ENCODE measurements around the gene NLGN2.

Gene NLGN2

DNA sequence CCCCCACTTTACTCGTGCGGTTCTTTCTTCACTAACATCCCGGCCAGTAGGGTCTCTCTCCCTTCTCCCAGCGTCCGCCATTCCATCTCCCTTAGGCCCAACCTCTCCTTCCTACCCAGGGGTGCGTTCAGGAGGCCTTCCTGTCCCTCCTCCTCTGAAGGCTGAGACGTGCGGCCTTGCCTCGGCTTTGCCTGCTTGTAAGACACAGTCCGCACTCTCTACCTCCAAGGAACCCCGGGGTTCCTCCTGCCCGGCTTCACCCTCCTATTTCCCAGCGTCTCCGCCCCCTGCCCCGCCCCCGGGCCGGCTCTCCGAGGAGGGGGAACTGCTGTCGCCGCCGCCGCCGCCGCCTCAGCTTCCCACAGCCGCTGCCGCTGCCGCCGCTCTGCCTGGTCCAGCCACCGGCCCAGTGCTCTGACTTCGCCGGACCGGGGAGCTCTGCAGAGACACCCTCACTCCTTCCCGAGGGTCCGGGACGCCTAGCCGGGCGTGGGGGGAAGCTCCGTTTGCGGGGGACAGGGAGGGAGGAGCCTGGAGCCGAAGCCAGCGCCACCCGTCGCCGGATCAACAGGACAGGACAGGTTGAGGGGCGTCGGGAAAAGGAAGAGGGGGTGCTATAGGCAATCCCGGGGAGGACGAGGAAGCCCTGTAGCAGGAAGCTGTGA, 30.4 kb downstream of the NLGN2 start:
- peak; percentile 45 for DNase-seq

DNA sequence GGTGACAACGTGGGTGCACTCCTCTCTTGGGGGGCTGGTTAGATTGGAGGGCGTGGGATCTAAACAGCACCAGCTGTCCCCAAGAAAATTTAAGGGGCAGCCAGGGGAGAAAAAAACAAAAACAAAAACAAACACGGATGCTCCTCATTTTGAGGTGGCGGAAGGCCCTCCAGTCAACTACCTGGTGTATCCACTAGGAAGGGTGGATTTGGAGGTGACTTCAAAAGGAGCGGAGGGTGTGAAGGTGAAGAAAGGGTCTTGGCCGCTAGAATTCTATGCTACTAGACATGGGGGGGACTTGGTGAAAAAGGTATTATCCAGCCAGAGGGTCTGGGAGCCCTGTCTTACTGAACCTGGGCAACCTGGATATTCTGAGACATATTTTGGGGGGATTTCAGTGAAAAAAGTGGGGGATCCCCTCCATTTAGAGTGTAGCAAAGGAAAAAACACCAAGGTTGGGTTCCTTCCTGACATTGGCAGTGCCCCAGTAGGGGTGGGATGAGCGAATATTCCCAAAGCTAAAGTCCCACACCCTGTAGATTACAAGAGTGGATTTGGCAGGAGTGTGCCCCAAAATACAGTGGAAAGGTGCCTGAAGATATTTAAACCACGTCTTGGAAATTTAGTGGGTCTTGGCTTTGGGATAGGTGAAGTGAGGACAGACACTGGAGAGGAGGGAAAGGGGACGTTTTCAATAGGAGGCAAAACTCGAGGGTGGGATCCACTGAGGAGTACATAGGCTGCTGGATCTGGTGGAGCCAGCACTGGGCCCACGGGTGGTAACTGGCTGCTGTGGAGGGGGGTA, 31.2 kb downstream of the NLGN2 start:
- no peak for DNase-seq

DNA sequence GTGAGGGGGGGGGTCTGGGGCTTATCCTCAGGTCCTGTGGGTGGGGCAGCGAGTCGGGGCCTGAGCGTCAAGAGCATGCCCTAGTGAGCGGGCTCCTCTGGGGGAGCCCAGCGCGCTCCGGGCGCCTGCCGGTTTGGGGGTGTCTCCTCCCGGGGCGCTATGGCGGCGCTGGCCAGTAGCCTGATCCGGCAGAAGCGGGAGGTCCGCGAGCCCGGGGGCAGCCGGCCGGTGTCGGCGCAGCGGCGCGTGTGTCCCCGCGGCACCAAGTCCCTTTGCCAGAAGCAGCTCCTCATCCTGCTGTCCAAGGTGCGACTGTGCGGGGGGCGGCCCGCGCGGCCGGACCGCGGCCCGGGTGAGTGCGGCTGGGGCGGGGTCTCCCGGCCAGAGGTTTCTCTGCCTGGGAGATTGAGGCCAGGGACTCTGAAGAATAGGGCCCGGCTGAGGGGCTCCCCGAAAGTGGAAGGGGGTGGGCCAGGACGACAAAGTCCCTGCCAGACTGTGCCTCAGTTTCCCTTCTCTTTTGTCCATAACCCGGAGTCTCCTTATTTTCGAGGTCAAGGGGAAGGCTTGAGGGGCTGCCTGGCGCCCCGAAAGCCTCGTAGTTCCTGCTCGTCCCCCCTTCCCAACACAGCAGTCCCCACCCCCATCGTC, 31.9 kb downstream of the NLGN2 start, which contains the start of gene FGF11:
FGF11 (plus strand) TSS at position 51 of the 651 bp plus-strand sequence; CDS start at position 160, 109 bp downstream.
- no peak for DNase-seq

DNA sequence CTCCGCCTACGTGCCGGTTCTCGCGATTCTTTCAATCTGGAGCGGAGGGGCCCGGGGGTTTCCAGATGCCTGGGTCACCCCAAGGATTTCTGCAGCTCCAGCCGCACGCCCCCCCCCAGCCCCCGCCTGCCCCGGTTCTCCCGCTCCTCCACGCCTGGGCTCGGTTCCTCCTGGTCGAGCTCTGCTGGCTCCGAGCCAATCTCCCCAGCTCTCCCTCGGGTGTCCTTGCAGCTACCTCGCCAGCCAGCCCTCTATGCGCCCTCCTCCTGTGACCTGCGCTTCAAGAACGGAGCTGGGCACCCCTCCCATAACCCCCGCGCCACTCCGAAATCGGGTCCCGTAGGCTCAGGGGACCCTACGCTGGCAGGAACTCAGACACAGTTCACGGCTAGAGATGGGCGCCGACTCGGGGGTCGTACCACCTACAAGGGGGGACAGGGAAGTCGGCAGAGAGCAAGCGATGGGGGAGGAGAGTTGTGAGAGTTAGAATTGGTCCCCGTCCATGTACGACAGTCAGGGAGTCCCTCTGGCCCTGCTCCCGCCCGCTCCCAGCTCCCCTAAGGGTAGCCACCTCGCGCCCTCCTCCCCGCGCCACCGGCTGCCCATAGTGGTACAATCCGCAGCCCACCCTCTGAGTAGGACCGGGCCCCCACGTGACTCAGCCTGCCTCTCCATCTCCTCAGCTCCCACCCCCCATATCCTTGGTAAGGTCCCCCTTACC, 32.6 kb downstream of the NLGN2 start:
- no peak for DNase-seq

DNA sequence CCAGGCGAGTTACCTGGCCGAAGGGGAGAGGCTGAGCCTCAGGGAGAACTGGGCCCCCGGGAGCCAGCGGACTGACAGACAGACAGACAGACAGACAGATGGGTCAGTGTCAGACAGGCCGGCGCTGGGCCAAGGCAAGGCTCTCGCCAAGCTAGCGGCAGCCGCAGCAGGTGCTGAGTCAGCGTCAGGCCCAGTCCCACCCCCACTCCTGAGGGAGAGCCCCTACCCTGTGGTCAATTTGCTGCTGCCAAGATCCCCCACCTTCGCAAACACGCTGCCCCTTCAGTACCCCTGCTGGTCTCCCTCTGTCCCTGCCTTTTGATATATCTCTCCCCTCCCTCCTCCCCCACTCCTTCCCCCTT, 33.2 kb downstream of the NLGN2 start:
- DNase-seq, result no peak

DNA sequence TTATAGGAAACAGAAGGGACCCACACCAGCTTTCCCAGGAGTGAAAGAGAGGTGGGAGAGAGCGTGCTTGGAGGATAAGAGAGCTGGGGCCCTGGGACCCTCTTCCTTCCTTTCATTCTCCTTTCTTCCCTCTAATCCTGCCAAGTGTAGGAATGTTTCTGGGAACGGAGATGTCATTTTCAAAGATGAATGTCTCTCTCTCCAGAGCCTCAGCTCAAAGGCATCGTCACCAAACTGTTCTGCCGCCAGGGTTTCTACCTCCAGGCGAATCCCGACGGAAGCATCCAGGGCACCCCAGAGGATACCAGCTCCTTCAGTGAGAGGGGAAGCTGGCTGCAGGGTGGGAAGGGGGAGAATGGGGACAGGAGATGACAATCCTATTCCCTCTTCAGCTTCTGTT, 33.6 kb downstream of the NLGN2 start:
- DNase-seq, result no peak

DNA sequence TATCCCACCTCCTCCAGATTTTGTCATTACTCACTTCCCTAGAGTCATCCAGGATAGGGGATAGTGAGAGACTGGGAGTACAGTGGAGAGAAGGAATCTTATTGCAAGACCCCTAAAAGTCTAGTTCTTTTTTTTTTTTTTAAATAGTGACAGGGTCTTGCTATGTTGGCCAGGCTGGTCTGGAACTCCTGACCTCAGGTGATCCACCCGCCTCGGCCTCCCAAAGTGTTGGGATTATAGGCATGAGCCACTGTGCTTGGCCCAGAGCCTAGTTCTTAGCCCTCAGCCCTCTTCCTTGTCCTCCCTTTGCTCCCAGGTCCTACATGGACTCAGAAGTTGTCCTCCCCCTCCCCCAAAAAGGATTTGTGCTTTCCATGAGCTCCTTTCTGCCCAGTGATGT, 34.5 kb downstream of the NLGN2 start:
- no peak for DNase-seq

DNA sequence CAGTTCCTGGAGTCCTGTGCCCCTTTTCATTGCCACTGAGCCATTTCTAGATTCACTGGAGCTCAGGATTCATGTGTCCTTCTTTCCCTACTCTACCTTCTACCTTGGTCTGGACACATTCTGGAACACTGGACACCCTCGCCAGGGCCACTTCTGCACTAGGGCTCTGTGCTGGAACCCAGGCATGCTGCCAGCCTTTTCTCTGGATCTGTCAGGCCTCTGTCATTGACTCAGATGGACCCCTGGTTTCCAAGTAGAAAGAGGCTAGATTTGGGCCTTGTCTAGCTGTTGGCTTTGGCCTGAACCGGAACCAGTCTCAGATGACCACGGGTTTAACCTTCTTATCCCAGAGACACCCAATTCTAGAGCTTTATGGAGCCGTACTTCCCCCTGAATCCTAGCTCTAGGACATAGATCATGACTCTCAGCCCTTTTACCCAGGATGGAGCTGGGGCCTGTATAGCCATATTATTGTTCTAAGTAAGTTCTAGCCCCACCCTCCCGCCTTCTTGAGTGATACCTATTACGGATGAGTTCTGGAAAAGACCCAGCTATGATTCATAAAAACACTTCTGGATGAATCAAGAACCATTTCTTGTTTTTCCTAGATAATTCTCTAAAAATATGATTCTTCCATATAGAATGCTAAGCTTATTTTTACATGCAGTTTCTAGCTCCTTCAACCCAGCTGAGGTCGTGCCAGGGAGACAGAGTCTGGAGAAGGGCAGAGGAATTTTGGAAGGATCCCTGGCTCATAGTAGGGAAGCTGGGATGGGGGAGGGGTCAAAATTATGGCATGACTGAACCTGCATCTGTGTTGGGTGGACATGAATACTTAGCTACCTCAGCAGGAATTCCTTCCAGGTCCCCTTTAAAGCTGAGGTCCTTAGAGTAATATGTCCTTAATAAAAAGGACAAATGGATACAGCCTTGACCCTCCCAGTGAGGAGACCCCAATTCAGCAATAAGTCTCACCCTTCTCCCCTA, 36.1 kb downstream of the NLGN2 start:
- DNase-seq, result no peak

DNA sequence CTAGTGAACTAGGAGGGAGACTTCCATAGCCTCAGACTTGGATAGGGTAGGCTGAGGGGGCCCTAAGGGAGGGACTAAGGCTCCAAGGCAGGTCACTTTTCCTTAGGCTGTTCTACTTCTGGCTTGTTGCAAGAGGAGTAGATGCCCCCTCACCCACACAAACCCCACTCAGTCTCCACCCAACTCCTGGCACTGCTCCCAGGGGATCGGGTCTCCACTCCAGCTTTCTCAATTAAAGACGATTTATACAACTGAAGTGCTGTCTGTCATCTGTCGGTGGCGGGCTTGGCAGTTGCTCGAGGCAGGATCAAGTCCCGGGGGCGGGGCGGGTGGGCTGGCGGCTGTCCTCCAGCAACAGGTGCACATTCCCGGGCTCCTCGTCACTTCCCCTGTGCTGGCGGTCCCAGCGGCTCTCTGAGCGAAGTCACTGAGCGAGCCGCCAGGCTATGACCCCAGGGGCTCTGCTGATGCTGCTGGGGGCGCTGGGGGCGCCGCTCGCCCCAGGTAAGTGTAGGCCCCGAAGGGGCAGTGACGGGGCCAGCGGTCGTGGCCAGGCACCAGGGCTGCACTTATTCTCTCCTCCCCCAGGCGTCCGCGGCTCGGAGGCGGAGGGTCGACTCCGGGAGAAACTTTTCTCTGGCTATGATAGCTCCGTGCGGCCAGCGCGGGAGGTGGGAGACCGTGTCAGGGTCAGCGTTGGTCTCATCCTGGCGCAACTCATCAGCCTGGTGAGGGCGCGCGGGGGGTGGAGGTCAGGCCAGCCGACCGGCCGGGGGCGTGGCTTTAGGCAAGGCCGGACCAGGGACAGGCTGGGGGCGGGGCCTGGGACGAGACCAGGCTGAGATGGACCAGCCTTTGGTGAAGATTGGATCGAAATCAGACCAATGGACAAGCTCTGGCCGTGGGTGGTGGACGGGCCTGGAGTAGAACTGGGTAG, 37.3 kb downstream of the NLGN2 start, which contains the start of gene CHRNB1:
CHRNB1 (plus strand) TSS at position 380 of the 937 bp plus-strand sequence; CDS start at position 447, 67 bp downstream.
- DNase-seq, result no peak

DNA sequence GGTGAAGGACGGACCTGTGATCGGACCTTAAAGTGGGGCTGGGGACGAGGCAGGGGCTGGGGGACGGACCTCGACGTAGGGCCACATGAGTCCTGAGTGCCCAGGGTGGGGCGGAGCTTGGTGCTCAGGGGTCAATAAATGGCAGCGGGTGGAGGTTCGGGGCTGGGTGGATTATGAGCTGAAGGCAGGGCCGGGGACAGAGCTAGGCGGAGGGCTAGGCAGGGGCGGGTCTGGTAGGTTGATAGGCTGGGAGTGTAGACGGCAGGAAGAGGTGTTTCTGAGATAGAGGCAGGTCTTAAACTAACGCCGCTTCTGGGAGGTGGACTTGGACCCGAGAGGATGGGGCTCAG, 37.9 kb downstream of the NLGN2 start:
- no peak for DNase-seq

DNA sequence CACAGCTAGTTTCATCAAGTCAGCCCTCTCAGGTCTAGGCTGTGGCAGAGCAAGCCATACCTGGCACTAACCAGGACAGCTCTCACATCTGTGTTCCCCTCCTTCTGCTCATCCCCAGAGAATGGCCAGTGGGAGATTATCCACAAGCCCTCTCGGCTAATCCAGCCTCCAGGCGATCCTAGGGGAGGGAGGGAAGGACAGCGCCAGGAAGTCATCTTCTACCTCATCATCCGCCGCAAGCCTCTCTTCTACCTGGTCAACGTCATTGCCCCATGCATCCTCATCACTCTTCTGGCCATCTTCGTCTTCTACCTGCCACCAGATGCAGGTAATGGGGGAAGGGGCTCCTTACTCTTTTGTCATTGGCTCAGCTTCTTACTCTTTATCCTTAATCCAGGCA, 40.8 kb downstream of the NLGN2 start:
- DNase-seq, result no peak

DNA sequence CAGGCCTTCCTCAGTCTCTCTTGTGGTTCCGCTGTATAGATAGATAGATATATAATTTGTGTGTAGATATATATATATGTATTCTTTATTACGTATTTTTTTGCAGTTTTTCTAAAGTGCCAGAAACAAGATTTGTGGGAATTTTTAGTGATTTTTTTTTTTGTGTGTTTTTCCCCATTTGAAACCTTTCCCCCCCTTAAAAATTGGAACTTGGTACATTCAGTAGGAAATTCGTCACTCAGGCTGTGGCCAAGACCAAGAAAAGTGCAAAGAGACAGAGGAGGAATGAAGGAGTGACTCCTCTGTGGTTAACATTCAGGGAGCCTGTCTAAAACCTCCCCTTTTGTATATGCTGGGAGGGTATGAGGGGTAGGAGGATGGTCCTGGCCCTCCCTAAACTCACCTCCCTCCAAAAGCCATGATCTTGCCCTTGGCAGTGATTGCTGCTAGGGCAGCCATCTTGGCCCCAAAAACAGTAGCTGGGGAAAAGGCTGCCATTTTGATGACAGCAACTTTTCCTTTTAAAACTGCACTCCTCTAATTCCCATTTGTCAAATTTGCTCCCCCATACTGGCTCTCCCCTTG, 52.4 kb downstream of the NLGN2 start:
- no peak for DNase-seq

DNA sequence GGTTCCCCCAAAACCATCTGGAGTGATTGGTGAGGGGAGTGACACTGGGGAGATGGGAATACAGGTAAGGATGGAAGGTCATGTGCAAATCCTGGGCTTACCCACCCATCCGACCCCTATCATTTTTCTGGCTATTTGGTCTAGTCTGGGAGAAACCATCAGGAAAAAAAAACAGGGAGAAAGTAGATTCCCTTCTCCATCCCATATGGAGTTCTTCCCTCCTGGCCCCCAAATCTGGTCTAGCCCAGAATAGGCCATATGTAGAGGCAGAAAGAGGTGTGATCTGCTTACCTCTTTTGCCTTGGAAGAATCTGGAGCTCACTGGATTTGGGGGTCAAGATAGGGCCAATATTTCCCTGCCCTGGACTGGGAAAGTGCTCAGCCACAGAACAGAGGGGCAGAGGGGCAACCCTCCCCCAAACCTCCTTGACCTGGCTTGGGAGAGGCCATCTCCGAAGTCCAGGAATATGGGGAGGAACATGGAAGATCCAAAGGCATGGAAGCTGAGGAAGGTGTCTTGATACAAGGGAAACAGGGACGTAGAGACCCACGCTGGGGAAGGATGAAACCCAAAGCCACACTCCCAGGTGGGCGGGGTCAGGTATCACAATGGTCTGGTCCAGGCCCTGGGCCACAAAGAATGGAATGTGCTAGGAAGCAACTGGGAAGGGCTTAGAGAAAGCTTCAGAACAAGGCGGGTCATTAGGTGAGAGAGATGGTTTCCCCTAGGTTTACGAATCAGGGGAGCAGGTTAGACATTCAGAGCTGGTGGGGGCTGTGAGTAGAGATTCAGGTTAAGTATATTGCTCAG, 53.4 kb downstream of the NLGN2 start:
- no peak for DNase-seq

DNA sequence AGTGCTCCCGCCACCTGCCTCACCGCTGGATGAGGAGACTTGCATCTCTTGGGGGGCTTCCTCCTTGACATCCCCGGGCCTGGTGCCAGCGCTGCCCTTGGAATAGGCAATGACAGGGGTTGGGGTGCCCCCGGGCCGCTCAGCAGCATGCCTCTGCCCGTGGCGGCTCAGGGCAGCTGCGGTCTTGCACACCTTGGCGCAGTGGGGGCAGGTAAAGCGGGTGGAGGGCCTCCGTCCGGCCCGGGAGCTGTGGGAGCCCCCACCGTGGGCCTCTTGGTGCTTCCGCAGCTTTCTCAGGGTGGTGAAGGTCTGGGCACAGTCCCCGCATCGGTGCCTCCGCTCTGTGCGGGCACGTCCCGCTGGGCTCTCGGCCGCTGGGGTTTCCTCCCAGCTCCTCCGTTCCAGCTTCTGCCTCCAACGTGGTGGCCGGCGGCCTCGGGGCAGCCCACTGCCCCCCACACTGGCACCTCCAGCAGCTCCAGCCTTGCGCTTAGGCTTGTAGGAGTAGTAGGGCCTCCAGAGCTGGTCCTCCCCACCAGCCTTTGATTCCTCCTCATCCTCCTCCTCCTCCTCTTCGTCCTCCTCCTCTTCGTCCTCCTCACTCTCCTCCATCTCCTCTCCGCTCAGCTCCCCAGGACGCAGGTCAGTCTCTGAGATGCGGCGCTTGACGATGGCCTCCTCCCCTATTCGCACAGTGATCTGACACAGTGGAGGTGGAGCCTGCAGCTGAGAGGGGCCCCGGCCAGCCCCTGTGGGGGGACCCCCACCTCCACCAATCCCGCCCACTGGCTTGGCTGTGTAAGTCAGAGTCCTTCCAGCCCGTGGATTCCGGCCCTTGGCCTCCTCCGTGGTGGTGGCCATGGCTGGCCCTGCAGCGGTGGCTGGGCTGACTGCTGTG, 55.1 kb downstream of the NLGN2 start:
- DNase-seq, result no peak

DNA sequence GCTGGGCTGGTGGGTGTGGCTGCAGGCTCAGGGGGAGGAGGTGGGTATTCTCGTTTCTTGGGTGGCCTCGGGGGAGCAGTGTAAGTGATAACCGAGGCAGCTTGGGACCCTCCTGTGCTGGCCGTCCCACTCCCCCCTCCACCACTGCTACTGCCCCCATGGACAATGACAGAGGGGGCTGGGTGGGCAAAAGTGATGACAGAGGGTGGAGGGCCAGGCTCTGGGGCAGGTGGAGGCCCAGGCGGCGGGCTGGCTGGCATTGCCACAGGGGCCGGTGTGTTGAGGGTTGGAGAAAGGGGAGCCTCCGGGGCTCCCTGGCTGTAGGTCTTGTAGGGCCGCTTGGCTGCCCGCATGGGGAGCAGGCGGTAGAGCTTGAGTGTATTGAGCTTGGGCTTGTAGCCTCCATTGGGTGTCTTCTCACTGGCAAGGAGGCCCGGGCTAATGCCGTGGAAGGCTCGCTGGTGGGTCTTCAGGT, 55.8 kb downstream of the NLGN2 start:
- no peak for DNase-seq

DNA sequence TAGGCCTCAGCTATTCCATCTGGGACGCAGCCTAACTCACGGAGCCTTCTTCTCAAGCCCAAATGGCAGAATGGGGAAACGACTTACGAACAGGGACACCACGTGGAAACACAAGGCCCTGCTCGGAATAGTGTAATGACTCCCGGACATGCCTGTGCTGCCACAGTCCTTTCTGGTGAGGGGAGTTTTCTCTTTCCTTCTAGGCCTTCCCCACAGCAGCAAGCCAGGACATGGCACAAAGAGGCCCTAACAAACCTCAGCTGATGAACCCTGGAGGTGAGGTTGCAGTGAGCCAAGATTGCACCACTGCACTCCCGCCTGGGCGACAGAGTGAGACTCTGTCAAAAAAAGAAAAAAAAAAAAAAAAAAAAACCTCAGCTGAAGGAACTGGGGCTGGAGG, 56.4 kb downstream of the NLGN2 start:
- DNase-seq, result no peak

DNA sequence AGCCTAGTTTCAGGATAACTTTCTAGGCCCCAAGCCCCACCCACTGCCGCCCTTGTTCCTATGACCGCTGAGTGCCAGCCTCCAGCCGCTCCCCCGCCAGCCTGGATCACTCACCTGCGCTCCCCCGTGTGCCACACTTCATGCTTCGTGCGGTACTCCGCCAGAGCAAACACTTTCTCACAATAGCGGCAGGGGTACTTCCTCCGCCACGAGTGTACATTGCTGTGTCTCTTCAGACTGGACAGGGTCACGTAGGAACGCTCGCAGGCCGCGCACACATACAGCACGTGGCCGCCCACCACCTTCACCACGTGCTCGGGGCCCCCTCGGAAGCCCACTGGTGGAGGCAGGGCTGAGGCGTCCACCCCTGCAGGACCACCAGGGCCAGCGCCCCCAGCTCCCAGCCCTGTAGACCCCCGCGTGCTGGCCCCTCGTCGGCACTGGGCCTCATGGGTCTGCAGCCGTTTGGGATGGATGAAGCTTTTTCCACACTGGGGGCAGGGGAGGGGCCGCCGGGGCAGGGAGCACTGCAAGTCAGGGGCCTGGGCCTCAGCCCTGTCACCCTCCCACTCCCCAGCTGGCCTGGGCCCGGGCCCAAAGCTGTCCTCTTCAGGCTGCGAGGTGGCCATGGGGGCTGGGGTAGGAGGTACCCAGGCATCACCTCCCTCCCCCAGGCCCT, 58.1 kb downstream of the NLGN2 start:
- no peak for DNase-seq

DNA sequence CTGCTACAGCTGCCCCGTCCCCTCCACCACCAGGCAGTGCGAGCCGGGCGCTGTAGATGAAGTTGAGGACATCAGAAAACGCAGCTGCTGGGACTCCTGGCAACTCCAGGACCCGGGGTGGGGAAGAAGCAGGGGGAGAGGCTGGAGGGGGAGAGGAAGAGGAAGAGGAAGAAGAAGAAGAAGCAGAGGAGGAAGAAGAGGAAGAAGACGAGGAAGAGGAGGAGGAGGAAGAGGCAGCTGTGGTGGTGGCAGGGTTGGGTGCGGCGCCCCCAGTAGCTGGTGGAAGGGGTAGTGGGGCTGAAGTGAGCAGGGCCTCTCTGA, 58.6 kb downstream of the NLGN2 start:
- DNase-seq, result no peak
